Activated CD8-positive, alpha-beta memory T cell treated with anti-CD3 and anti-CD28 coated beads, Interleukin-2, amount 50 U/mL, for 1 hour (primary cell): ENCODE data around the gene EVC2.

Experiments
- DNase-seq: peaks from one replicate; pipeline ENCODE4 v3.0.0-alpha.2; 2020; ENCODE audit errors: extremely low read depth

Gene EVC2

DNA sequence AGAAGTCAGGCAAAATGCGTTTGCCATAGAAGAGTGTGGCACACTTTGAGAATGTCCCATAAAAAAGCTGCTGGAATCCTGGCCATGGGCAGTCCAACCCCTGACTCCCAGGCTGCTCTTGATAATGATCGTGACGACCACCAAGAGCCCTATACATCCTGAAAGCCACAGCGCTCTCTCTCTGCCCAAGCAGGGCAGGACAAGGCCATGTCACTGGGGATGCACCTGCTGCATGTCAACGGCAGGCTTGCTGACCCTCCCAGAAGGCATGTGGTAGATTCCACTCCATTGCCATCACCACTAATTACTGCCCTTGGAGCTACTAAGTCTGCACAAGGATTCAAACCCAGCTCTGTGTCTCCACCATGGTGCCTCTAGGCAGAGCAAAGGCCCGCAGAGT is 144.5 kb downstream of the EVC2 start:
- DNase-seq = no peak

GRCh38 chr4:5562476-5562875 is 145.9 kb downstream of the EVC2 start:
- DNase-seq = no peak

- DNase-seq = no peak
These were observed 147.1 kb downstream of the EVC2 start for GRCh38 chr4:5561286-5561685.

- no peak for DNase-seq
These were observed 149.9 kb downstream of the EVC2 start for GRCh38 chr4:5558502-5558901.

DNA sequence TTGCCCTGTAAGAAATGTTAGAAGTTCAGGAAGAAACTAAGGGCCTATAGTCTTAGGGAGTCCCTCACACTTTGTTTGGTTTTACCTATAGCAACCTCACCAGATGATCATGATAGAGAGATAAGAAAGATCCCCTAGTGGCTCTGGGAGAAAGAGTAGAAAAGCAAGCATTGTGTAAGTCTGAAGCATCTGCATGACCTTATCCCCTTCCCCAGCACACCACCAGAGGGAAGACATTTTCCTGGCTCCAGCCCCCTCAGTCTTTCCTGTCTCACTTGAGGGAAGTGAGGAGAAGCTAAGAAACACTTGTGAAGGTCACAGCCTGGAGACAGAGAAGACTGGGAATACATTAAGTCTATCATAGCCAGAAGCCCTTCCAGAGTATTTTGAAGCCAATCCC is 154.0 kb downstream of the EVC2 start:
- DNase-seq = no peak

DNA sequence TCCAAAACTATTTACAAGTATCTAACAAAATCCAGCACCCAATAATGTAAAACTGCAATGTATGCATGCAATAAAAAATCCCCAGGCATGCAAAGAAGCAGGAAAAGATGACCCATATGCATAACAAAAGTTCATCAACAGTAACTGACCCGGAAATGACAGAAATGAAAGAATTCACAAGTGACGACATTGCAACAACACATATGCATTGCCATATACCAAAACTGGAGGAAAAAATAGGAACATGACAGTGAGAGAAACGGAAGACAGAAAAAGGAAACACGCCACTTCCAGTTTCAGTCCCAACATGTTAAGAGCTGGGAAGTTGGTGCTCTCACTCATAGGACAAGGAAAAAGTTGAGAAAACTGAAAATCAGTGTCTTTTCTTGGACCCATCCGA is 154.6 kb downstream of the EVC2 start:
- DNase-seq = no peak

DNA sequence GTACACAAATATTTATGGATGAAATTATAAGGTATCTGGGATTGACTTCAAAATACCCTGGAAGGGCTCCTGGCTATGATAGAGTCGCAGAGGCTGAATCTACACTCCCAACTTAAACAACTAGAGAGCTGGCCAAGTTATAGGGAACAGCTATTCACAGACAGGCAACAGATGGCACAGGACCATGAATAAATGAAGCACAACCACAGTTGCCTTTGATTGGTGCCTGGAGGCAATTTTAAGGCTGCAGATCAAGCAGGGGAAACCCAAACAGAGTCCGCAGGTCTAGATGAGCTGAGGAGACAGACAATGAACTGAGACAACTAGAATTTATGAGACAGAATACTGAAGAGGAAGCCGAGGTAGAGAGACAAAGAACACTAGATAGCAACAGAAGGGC is 155.9 kb downstream of the EVC2 start:
- no peak for DNase-seq

DNA sequence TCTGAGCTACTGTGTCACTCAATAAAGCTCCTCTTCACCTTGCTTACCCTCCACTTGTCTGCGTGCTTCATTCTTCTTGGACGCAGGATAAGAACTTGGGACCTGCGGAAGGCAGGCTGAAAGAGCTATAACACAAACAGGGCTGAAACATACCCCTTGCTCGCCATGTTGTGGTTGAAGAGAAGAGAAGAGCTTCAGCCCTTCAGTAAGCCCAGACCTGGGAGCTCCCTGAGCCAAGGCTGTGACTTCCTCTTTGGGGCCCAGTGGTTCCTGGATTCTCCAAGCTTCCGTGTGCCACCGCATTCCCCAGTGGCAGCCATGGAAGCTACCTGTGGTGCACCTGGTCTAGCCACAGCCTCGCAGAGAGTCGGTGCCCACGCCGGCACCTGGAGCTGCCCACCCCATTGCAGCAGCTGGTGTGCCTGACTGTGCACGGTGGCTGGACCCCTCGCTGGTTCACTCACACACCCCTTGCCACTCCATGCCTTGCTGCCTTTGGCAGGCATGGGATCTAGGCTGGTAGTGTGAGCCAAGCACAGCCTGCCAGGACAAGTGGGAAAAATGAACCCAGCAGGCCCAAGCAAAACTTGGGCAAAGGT is 160.6 kb downstream of the EVC2 start:
- no peak for DNase-seq

- no peak for DNase-seq
These were observed 163.1 kb downstream of the EVC2 start for GRCh38 chr4:5545271-5545670.

GRCh38 chr4:5544762-5545161 is 163.6 kb downstream of the EVC2 start:
- DNase-seq = no peak

DNA sequence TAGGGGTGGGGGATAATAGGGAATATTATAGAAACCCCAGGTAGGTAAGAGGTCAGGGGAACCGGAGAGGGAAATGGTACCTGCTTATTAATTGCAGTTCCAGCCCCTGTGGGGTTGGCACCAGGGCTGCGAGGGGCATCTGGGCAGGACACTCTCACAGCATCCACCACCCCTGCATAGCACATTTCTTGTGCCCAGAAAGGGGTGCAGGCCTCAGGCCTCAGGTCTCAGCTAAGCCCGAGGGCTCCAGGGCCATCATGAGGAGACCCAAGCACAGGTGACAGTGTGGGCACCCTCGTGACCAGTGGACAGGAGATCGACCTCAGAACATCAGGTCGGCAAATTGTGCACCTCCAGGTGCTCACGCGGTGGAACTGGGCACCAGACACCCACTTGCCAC is 164.7 kb downstream of the EVC2 start:
- DNase-seq = no peak

DNA sequence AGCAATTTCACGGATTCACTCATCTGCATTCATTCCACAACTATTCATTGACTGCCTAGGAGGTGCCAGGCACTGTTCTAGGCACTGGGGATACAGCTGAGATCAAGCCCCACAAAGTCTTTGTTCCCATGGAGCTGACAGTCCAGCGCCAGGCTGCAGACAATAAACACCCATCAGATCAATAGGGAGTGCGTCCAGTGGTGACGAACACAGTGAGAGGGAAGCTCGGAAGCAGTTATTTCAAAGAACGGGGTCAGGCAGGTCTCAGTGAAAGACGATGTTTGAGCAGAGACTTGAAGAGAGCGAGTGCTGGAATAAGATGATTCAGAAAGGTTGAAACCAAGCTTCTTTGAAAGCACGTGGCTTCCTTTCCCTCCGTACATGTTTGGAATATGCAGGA is 167.2 kb downstream of the EVC2 start:
- no peak for DNase-seq

GRCh38 chr4:5539584-5539983 is 168.8 kb downstream of the EVC2 start:
- no peak for DNase-seq

DNA sequence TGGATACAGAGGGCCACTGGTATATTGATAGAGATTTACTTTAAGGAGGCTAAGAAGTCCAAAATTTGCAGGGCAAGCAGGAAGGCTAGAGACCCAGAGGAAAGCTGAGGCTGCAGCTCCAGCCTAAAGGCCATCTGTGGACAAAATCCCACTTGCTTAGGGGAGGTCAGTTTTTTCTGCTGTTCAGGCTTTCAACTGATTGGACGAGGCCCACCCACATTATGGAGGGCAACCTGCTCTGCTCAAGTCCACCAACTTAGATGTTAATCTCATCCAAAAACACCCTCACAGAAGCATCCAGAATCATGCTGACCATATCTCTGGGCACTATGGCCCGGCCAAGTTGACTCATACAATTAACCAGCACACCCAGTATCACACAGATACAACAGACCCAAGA is 176.3 kb downstream of the EVC2 start:
- no peak for DNase-seq

GRCh38 chr4:5528031-5528436 is 180.3 kb downstream of the EVC2 start:
- DNase-seq = no peak

DNA sequence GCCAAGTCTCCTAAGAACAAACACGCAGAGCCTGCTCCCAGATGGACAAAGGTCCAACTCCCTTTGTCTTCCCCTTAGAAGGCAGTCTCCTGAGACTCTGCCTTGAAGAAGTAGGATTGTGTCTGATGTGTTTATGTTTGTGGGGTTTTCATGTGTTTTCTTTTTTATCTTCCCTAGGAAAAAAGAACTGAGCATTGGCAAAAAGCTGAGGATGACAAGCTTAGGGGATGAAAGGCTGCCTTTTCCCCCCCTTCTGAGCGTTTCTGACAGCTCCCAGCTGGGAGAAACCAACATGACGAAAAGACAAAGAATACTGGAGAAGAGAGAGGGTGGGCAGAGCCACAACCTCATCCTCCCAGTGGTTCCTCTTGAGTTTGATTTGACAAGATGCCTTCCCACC is 181.1 kb downstream of the EVC2 start:
- no peak for DNase-seq

- no peak for DNase-seq
These were observed 182.1 kb downstream of the EVC2 start for GRCh38 chr4:5526080-5526846.

DNA sequence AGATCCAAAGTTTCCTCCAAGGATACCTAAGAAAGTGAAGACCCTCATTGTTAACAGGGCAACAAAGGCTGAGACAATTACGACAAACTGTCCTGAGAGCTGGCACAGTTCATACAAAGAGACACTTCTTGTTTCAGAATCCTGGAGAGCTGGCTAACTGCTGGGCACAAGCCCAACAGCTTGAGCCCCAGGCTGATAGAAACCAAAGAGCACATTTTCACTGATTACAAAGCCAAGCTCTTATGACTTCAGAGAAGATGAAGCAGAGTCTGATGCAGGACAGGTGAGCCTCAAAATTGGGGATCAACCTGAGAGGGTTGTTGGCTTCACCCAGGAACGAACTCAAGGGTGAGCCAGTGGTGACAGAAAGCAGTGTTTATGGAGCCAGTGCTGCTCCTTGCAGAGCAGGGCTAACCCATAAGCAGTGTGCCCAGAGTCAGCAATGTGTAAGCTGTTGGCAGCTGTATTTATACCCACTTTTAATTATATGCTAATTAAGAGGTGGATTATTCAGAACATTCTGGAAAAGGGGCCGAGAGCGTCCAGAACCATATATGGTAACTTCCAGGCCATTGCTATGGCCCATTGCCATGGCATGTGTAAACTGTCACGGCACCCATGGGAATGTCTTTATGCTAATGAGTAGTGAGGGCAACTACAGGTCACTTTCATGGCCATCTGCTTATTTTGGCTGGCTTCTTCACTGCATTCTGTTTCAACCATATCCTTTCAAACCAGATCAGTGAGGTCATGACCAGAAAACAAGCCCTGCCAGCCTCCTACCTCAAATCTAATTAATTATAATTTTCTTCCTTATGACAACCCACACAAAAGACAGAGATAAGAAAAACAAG is 183.7 kb downstream of the EVC2 start:
- no peak for DNase-seq

DNA sequence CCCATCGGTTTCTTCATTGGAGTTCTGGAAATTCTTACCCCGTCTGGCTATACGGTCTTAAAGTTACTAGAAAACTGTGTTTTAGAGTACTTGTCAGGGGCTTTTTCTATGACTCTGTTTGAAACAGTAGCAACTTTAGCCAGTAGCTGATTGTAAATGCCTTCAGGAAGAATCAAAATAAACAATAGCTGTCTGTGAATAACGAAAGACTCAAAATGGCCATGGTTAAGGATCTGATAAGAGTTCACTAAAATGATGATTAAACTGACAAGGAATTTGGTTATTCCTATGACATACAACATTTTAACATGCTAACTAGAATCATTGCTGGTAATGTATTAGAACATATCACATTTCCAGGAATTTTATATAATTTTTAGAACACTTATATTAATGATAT is 191.0 kb downstream of the EVC2 start:
- DNase-seq = no peak

DNA sequence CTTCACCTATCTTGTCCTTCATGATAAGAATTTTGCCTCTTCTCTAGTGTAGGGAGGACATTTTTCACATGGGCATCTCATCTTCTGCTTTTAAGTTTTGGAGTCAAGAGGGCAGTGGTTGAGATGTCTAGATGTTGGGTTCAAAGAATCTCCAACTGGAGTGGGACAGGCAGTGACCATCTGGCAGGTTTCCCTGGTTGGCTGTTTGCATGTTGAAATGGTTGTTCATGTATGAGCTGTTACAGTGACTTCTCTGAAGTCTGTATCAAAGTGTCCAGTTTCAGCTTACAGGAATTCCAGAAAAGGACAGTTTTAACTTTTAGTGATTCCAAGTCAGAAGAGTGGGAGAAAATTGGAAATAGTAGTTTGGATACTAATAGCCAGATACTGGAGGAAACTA is 192.7 kb downstream of the EVC2 start:
- DNase-seq = no peak
